ENCODE data around the gene MICAL1. TPM values are rescaled to one million over a fixed set of nuclear protein-coding genes. Genes with fewer than 3 reads are reported as not detected.

The MICAL1 gene, protein sequence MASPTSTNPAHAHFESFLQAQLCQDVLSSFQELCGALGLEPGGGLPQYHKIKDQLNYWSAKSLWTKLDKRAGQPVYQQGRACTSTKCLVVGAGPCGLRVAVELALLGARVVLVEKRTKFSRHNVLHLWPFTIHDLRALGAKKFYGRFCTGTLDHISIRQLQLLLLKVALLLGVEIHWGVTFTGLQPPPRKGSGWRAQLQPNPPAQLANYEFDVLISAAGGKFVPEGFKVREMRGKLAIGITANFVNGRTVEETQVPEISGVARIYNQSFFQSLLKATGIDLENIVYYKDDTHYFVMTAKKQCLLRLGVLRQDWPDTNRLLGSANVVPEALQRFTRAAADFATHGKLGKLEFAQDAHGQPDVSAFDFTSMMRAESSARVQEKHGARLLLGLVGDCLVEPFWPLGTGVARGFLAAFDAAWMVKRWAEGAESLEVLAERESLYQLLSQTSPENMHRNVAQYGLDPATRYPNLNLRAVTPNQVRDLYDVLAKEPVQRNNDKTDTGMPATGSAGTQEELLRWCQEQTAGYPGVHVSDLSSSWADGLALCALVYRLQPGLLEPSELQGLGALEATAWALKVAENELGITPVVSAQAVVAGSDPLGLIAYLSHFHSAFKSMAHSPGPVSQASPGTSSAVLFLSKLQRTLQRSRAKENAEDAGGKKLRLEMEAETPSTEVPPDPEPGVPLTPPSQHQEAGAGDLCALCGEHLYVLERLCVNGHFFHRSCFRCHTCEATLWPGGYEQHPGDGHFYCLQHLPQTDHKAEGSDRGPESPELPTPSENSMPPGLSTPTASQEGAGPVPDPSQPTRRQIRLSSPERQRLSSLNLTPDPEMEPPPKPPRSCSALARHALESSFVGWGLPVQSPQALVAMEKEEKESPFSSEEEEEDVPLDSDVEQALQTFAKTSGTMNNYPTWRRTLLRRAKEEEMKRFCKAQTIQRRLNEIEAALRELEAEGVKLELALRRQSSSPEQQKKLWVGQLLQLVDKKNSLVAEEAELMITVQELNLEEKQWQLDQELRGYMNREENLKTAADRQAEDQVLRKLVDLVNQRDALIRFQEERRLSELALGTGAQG
- total RNA-seq: 166 TPM
- polyA plus RNA-seq: 10 to 100 TPM; 14.6 to 20.9 (median 17.2) TPM

DNA sequence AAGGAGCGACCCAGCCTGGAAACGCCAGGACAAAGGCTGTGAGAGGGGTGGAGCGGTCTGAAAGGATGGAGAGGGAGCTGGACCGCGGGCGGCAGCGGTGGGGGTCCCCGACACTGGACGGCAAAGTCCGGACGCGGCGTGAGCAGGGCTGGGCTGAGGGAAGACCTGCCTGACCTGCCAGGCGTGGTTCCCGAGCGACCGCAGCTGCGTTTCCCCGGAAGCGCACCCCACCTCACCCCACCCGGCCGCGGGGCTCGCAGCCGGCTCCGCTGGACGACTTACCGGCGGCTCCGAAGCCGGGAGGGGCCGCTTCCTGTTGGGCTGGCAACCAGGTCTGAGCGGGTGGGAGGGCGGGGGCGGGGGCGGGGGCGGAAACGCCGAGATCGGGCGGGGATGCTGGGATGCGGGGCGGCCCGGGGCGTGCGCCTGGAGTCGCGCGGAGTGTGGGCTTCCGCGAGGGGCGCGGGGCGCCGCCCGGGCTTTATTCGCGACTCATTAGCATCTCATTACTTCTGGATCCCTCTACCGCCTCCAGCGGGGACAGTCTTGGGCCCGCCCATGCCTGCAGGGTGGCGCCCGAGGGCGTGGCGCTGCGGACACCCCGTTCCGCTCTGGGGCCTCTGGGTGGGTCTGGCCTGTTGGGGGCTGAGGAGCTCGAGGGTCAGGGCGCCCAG lies at the start of gene MICAL1:
TSS of gene MICAL1 (minus strand) at position 336 of the 674 bp plus-strand sequence. CDS start 1,576 bp downstream, outside the sequence.
- Mint-ChIP-seq H3K4me1 (peaks cover 25 to 80% (median 49%) of the 10 kb centered on the region in 4 donors), H3K9me3 (no peaks in the 10 kb centered on the region), H3K27me3 (peaks cover 5% of the 10 kb centered on the region), H3K4me3 (peak within 1 kb of the TSS; percentile 98), H3K36me3 (peaks cover 7% of the 10 kb centered on the region), H3K27ac (peak within 1 kb of the TSS; percentile 94 to 98 (median 96))
- Histone ChIP-seq H3K4me1 (ENCODE audit: control insufficient read depth, insufficient read depth, low read length, poor library complexity, severe bottlenecking) (peaks cover 68% of the 10 kb centered on the region), H3K4me3 (ENCODE audit: low read depth, low read length) (peak within 1 kb of the TSS; percentile 62), H3K27me3 (ENCODE audit: control insufficient read depth, insufficient read depth, low read length) (no peaks in the 10 kb centered on the region), H3K27ac (ENCODE audit: insufficient read depth, low read length, poor library complexity, severe bottlenecking) (peak within 1 kb of the TSS; percentile 96), H3K36me3 (ENCODE audit: control insufficient read depth, insufficient read depth, low read length) (peaks cover 5% of the 10 kb centered on the region), H3K9me3 (ENCODE audit: control insufficient read depth in 2 of 2, low read length in 2 of 2) (no peaks in the 10 kb centered on the region)
- DNase-seq (peak; percentile 80 to 91 (median 84)), ATAC-seq (ENCODE audit: low read depth in 2 of 2) (peak; percentile 70 to 72)

DNA sequence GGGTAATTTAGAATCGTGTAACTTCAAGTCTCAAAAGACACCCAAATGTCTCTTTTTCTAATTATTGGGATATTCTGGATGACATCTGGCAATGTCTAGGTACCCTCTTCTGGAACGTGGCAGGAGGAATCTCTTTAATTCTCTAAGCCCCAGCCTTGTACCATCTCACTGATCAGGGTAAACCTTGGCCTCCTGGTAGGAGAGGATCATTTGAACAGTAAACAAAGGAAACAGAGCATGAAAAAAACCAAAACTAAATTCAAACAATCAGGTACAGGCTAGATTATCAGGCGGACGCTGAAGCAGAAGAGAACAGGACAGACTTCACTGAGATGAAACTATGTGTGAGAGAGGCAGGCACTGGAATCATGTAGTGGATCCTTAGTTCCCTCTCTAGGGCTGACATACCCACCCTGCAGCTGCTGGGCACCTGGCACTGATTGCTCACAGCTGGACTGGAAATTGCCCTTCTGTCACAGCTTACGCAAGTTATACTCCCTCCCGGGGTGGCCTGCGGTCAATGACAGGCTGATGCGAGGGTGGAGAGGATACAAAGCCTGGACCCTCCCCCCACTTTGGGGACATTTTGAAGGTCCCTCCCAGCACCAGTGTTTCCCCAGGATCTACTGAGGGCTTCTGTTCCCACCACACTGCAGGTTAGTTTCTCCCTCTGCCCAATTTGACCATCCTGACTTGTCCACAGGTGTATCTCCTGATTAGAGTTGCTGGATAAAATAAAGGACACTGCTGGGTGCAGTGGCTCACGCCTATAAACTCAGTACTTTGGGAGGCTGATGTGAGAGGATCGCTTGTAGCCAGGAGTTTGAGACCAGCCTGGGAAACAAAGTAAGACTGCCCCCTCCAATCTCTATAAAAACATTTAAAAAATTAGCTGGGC lies 48.0 kb upstream of the MICAL1 start:
- DNase-seq (no peak), ATAC-seq (ENCODE audit: low read depth in 2 of 2) (no peak)
- H3K9me3 ChIP-seq (ENCODE audit: control insufficient read depth in 2 of 2, low read length in 2 of 2): no peaks in the 10 kb centered on the region
- H3K27me3 Mint-ChIP-seq: peaks cover 14% of the 10 kb centered on the region
- H3K27ac Mint-ChIP-seq: no peak overlapping the region
- H3K27me3 ChIP-seq (ENCODE audit: control insufficient read depth, insufficient read depth, low read length): peaks cover 4% of the 10 kb centered on the region
- peaks cover 0 to 5% (median 0%) of the 10 kb centered on the region in 4 donors for H3K4me1 Mint-ChIP-seq
- H3K27ac ChIP-seq (ENCODE audit: insufficient read depth, low read length, poor library complexity, severe bottlenecking): no peak overlapping the region
- no peaks in the 10 kb centered on the region for H3K36me3 ChIP-seq (ENCODE audit: control insufficient read depth, insufficient read depth, low read length)
- no peak overlapping the region for H3K4me3 Mint-ChIP-seq
- no peaks in the 10 kb centered on the region for H3K36me3 Mint-ChIP-seq
- H3K4me1 ChIP-seq (ENCODE audit: control insufficient read depth, insufficient read depth, low read length, poor library complexity, severe bottlenecking): no peaks in the 10 kb centered on the region
- no peak overlapping the region for H3K4me3 ChIP-seq (ENCODE audit: low read depth, low read length)
- no peaks in the 10 kb centered on the region for H3K9me3 Mint-ChIP-seq

DNA sequence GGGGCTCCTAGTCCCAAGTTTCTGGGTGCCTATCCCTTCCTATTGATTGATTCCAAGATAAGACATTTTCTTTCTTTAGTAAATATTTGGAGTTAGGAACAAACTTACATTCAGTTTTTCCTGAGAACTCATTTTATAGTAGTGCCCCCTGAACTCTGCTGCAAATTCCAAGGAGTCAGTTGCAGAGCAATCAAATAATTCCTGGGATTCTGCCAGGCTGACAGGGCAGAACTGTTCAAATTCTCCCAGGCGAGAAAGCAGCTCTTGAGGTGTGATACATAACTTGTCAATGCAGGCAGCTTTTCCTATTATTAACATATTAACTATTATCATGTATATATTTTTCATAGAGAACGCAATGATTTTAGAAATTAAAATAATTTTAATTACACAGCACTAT lies 43.4 kb upstream of the MICAL1 start:
- H3K36me3 ChIP-seq (ENCODE audit: control insufficient read depth, insufficient read depth, low read length): no peaks in the 10 kb centered on the region
- DNase-seq (no peak), ATAC-seq (ENCODE audit: low read depth in 2 of 2) (no peak)
- no peaks in the 10 kb centered on the region for H3K4me1 ChIP-seq (ENCODE audit: control insufficient read depth, insufficient read depth, low read length, poor library complexity, severe bottlenecking)
- no peaks in the 10 kb centered on the region for H3K9me3 ChIP-seq (ENCODE audit: control insufficient read depth in 2 of 2, low read length in 2 of 2)
- no peak overlapping the region for H3K4me3 ChIP-seq (ENCODE audit: low read depth, low read length)
- Mint-ChIP-seq H3K27ac (no peak overlapping the region), H3K4me3 (no peak overlapping the region), H3K9me3 (no peaks in the 10 kb centered on the region), H3K4me1 (peaks cover 0 to 2% (median 0%) of the 10 kb centered on the region in 4 donors), H3K27me3 (peaks cover 4% of the 10 kb centered on the region), H3K36me3 (no peaks in the 10 kb centered on the region)
- H3K27ac ChIP-seq (ENCODE audit: insufficient read depth, low read length, poor library complexity, severe bottlenecking): no peak overlapping the region
- peaks cover 4% of the 10 kb centered on the region for H3K27me3 ChIP-seq (ENCODE audit: control insufficient read depth, insufficient read depth, low read length)

DNA sequence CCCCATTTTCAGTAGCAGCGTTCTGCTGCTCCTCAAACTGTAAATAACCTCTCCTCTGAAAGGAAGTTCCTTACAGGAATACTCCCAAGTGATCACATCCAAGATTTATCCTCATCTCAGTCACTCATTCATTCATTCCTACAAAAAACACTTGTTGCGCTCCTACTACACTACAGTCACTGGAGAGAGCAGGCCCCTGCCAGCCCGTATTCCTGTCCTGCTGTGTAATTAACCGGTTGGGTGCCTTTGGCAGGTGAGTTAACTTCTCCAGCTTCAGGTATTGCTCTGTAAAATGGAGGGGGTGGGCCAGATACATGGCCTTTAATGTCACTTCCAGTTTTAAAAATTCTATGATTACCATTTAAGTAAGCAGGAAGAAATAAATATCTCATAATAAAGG lies 42.5 kb upstream of the MICAL1 start:
- no peak for ATAC-seq (ENCODE audit: low read depth in 2 of 2)
- Mint-ChIP-seq H3K27ac (no peak overlapping the region), H3K4me3 (no peak overlapping the region)

DNA sequence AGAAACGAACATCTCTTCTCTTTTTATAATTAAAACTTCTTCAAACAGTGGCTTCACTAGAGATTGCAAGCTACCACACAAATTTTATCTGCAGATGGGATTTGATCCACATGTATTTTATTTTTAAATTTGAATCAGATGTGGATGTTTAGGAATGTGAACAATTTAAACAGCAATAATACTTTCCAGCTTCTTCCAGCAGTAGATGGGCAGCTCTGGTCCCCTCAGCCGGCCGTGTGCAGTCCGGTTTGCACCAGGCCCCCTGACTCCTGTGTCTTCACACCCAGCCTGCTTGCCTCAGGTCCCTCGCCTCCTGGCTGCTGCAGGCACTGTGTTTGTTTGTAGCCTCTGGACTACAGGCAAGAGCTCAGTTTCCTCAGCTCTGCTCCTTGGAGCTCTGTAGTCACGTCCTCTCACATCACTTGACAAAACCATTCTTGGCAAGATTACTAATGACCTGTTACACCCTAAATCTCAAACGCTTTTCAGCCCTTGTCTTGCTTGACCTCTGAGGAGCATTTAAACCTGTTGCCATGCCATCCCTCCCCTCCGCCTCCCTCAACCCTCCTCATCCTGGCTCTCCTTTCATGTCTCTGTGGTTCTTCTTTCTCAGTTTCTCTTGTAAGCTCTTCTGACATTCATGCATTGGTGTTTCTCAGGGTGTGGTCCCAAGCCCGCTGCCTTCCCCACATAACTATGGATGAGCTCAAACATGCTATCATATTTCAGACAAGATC lies 40.6 kb upstream of the MICAL1 start:
- no peak overlapping the region for H3K4me3 Mint-ChIP-seq

More for the DNA sequence above, 42.5 kb upstream of the MICAL1 start:
- H3K27me3 Mint-ChIP-seq: no peaks in the 10 kb centered on the region
- Histone ChIP-seq H3K27me3 (ENCODE audit: control insufficient read depth, insufficient read depth, low read length) (peaks cover 4% of the 10 kb centered on the region), H3K36me3 (ENCODE audit: control insufficient read depth, insufficient read depth, low read length) (no peaks in the 10 kb centered on the region), H3K9me3 (ENCODE audit: control insufficient read depth in 2 of 2, low read length in 2 of 2) (no peaks in the 10 kb centered on the region), H3K4me3 (ENCODE audit: low read depth, low read length) (no peak overlapping the region), H3K27ac (ENCODE audit: insufficient read depth, low read length, poor library complexity, severe bottlenecking) (no peak overlapping the region), H3K4me1 (ENCODE audit: control insufficient read depth, insufficient read depth, low read length, poor library complexity, severe bottlenecking) (no peaks in the 10 kb centered on the region)
- no peaks in the 10 kb centered on the region for H3K9me3 Mint-ChIP-seq
- DNase-seq: no peak
- H3K4me1 Mint-ChIP-seq: peaks cover 0 to 2% (median 0%) of the 10 kb centered on the region in 4 donors
- no peaks in the 10 kb centered on the region for H3K36me3 Mint-ChIP-seq

DNA sequence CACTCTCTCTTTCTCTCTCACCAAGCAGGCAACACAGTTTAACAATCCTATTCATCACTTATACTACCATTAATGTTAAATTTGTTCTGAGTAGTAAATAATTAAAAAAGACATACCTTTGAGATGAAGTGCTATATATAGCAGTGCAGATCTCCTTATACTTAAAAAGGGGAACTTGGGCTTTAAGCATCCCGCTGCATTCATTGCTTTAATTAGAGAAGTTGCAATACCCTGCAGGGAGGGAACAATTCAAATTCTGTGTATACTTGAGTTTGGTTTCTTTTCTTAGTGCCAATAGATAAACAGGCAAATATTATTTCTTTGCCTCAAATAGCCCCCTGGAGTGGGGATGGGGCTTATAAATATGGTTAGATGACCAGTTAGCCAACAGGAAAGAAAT lies 38.3 kb upstream of the MICAL1 start:
- Histone ChIP-seq H3K27ac (ENCODE audit: insufficient read depth, low read length, poor library complexity, severe bottlenecking) (no peak overlapping the region), H3K36me3 (ENCODE audit: control insufficient read depth, insufficient read depth, low read length) (no peaks in the 10 kb centered on the region), H3K27me3 (ENCODE audit: control insufficient read depth, insufficient read depth, low read length) (no peaks in the 10 kb centered on the region), H3K9me3 (ENCODE audit: control insufficient read depth in 2 of 2, low read length in 2 of 2) (no peaks in the 10 kb centered on the region), H3K4me1 (ENCODE audit: control insufficient read depth, insufficient read depth, low read length, poor library complexity, severe bottlenecking) (peaks cover 15% of the 10 kb centered on the region), H3K4me3 (ENCODE audit: low read depth, low read length) (no peak overlapping the region)
- Mint-ChIP-seq H3K36me3 (no peaks in the 10 kb centered on the region), H3K9me3 (no peaks in the 10 kb centered on the region), H3K4me1 (peaks cover 7 to 16% (median 15%) of the 10 kb centered on the region in 4 donors), H3K27me3 (no peaks in the 10 kb centered on the region), H3K27ac (no peak overlapping the region), H3K4me3 (no peak overlapping the region)
- ATAC-seq (ENCODE audit: low read depth in 2 of 2): no peak
- DNase-seq: no peak

More for the DNA sequence above, 40.6 kb upstream of the MICAL1 start:
- Mint-ChIP-seq H3K27me3 (no peaks in the 10 kb centered on the region), H3K4me1 (peaks cover 5 to 9% (median 9%) of the 10 kb centered on the region in 4 donors), H3K27ac (no peak overlapping the region), H3K9me3 (no peaks in the 10 kb centered on the region), H3K36me3 (no peaks in the 10 kb centered on the region)
- DNase-seq (no peak), ATAC-seq (ENCODE audit: low read depth in 2 of 2) (no peak)
- peaks cover under 1% of the 10 kb centered on the region for H3K27me3 ChIP-seq (ENCODE audit: control insufficient read depth, insufficient read depth, low read length)
- H3K4me1 ChIP-seq (ENCODE audit: control insufficient read depth, insufficient read depth, low read length, poor library complexity, severe bottlenecking): peaks cover 8% of the 10 kb centered on the region
- H3K9me3 ChIP-seq (ENCODE audit: control insufficient read depth in 2 of 2, low read length in 2 of 2): no peaks in the 10 kb centered on the region
- H3K36me3 ChIP-seq (ENCODE audit: control insufficient read depth, insufficient read depth, low read length): no peaks in the 10 kb centered on the region
- H3K27ac ChIP-seq (ENCODE audit: insufficient read depth, low read length, poor library complexity, severe bottlenecking): no peak overlapping the region
- no peak overlapping the region for H3K4me3 ChIP-seq (ENCODE audit: low read depth, low read length)
